ENCODE results near the gene GOT2.
"Not testable (repeated sequence)": the region's sequence is repeated elsewhere in the genome, so short reads cannot be mapped to it uniquely, and the experiment has no call there.

GOT2 gene

DNA sequence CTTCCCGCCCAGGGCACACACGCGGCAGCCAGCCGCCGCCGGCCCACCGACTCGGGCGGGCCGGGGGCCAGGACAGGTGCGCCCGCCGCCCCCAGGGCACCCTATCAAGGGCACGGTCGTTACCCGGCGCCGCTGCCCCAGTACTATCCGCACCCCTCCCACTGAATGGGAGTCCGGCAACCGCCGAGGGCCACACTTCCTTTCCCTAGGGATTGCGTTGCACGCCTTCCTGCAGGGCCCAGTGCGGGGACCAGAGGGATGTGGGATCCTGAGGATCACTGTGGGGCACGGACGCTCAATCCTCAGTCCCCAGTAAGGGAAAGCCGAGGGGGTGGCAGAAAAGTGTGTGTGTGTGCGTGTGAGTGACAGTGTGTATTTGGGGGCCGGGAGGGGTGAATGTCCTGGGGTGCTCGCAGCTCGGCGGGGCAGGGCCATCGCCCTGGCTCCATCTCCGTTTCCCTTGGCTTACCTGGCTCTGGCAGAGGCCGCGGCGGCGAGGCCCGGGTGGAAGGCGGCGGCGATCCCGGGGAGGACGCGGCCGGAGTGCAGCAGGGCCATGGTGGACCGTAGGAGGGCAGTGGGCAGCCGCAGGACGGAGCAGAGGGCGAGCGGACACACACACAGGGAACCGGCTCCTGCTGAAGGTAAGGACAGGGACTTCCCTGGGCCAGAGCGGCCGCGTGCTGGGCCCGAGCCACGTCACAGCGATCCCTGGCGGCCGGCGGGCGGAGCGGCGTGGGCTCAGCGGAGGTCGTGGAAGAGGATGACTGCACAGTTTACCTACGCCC lies at the start of gene GOT2:
Gene GOT2 (minus strand): TSS at position 646 of the 788 bp plus-strand sequence. CDS start 88 bp downstream, at position 558.
- DNase-seq (ENCODE audit: low read depth) = peak; percentile 63
- TF ChIP-seq, protein P1, sequence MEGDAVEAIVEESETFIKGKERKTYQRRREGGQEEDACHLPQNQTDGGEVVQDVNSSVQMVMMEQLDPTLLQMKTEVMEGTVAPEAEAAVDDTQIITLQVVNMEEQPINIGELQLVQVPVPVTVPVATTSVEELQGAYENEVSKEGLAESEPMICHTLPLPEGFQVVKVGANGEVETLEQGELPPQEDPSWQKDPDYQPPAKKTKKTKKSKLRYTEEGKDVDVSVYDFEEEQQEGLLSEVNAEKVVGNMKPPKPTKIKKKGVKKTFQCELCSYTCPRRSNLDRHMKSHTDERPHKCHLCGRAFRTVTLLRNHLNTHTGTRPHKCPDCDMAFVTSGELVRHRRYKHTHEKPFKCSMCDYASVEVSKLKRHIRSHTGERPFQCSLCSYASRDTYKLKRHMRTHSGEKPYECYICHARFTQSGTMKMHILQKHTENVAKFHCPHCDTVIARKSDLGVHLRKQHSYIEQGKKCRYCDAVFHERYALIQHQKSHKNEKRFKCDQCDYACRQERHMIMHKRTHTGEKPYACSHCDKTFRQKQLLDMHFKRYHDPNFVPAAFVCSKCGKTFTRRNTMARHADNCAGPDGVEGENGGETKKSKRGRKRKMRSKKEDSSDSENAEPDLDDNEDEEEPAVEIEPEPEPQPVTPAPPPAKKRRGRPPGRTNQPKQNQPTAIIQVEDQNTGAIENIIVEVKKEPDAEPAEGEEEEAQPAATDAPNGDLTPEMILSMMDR (IDR thresholded peaks at IDR 0.05; ENCODE audit: control insufficient read depth, extremely low read depth, insufficient read depth) = peak; percentile 99

DNA sequence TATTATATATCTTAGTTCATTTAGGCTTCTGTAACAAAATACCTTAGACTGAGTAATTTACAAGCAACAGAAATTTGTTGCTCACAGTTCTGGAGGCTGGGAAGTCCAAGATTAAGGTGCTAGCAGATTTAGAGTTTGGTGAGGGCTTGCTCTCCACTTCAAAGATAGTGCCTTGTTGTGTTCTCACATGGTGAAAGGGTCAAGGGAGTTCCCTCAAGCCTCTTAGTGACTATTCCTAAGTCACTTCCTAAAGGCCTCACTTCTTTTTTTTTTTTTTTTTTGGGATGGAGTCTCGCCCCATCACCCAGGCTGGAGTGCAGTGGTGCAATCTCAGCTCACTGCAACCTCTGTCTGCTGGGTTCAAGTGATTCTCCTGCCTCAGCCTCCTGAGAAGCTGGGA lies 45.2 kb upstream of the GOT2 start:
- DNase-seq (ENCODE audit: low read depth); H3K4me3 ChIP-seq (ENCODE audit: low read depth, low read length): not testable (repeated sequence)

More for the DNA sequence above, at the start of gene GOT2:
- H3K4me3 ChIP-seq (ENCODE audit: low read depth, low read length) = peak within 1 kb of the TSS; percentile 84

DNA sequence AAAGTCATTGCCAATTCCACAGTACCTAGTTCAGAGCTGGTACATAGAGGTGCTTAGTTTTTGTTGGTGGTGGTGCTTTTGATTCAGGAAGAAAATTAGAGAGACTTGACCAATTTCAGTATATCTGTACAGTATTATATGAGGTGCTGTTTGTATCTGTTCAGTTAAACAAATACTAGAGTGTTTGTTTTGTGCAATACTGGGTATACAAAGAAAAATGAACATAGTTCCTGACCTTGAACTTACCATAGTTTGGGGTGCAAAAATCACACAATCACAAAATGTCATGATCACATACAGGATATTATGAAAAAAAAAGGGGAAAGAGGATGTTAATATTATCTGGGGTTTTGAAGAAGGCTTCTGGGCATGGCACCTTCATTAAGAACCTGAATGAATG lies 39.8 kb upstream of the GOT2 start:
- no peak overlapping the region for H3K4me3 ChIP-seq (ENCODE audit: low read depth, low read length)
- no peak for DNase-seq (ENCODE audit: low read depth)
- TF ChIP-seq, protein P1 (IDR thresholded peaks at IDR 0.05; ENCODE audit: control insufficient read depth, extremely low read depth, insufficient read depth) = no peak

DNA sequence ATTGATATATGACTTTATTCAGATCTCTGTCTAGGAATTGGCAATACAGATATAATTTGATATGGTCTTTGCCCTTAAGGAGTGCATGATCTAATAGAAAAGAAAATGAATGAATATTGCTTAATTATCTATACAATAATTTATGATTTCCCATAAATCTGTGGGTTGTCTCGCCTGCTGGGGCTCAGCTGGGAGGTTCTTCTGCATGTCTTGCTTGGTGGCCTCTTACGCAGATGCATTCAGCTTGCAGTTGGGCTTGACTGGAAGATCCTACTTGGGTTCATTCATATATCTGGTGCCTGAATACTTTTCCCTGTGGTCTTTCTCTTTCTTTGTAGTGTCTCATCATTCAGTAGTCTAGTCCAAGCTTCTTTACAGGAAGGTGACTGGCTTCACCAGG lies 34.0 kb upstream of the GOT2 start:
- TF ChIP-seq, protein P1 (IDR thresholded peaks at IDR 0.05; ENCODE audit: control insufficient read depth, extremely low read depth, insufficient read depth) = no peak
- DNase-seq (ENCODE audit: low read depth) = no peak
- no peak overlapping the region for H3K4me3 ChIP-seq (ENCODE audit: low read depth, low read length)

DNA sequence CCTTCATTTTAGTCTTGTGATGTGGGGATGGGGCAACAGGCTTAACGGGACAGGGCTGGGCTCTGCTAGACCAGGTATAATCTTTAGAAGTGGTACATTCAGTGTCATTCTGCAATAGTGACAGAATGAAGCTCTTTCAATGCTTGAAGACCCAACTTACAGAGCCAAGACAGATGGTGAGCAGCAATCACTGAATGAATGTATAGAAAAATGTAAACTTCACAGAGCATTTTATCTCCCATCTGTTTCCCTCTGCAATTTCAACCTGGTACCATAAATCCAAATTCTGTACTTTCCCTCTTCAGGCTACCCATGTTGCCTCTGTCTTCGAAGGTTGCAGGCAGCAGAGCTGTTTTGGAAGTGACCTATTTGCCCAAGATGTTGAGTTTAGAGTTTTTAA lies 33.5 kb upstream of the GOT2 start:
- DNase-seq (ENCODE audit: low read depth) = no peak
- TF ChIP-seq, protein P1 (IDR thresholded peaks at IDR 0.05; ENCODE audit: control insufficient read depth, extremely low read depth, insufficient read depth) = no peak
- H3K4me3 ChIP-seq (ENCODE audit: low read depth, low read length) = no peak overlapping the region

DNA sequence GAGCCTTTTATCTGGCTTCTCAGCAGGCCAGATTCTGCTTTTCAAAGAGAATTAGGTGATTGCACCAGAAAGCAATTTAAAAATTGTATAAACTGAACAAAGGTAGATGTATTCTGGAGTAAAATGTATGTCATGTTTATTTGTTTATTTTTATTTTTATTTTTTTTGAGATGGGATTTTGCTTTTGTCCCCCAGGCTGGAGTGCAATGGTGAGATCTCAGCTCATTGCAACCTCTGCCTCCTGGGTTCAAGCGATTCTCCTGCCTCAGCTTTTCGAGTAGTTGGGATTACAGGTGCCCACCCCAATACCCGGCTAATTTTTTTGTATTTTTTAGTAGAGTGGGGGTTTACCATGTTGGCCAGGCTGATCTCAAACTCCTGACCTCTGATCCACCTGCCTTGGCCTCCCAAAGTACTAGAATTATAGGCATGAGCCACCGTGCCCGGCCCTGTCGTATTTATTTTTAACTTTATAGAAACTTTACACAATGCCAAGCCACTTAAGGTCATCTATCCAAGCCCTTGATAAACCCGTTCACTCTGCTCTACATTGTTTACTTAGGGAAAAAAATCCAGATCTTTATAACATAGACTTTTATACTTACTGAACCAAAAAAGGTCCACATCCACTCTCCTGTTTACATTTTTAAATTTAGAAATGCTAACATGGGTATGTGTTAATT lies 22.7 kb upstream of the GOT2 start:
- peak; percentile 80 for DNase-seq (ENCODE audit: low read depth)
- no peak overlapping the region for H3K4me3 ChIP-seq (ENCODE audit: low read depth, low read length)
- TF ChIP-seq, protein P1 (IDR thresholded peaks at IDR 0.05; ENCODE audit: control insufficient read depth, extremely low read depth, insufficient read depth) = no peak

DNA sequence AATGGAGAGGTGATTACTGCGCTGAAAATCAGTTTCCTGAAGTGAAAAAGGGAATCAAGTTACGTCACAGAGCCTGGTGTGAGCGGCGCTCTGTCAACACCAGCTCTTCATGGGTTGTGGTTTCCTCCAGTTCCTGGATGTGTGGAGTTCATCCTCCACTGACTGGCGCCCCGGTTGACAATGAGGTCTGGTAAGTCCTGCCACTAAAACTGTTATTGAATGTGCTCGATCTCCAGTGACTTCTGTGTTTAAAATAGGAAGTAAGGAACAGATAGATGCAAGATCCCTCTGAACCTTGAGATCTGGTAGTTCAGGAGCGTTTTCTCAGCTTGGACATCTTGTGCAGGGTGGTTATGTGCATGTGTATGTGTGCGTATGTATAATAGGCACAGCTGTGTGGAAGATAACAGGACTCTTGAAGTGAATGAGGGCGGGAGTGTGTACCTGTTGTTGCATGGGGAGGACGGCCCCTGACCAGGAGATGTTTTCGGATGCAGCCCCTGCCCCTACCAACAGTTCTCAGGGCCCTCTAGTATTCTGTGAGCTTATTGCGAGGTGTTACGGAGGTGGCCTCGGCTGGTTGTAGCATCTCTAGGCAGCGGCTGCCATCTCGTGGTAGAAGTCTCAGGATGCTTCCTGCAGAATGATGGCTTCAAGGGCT lies 22.0 kb upstream of the GOT2 start:
- DNase-seq (ENCODE audit: low read depth) = peak; percentile 80

More for the DNA sequence above, 22.0 kb upstream of the GOT2 start:
- TF ChIP-seq, protein P1 (IDR thresholded peaks at IDR 0.05; ENCODE audit: control insufficient read depth, extremely low read depth, insufficient read depth) = peak; percentile 90
- H3K4me3 ChIP-seq (ENCODE audit: low read depth, low read length) = no peak overlapping the region

All from LNCaP clone FGC (cell line).